ENCODE data around the gene ATR. TPM values are rescaled to one million over a fixed set of nuclear protein-coding genes. Genes with fewer than 3 reads are reported as not detected.

The ATR gene
- total RNA-seq, 1 donor from 2014 or later = 36.6 TPM

GRCh38 chr3:142534543-142534942, 44.0 kb downstream of the ATR start:
- intact Hi-C loops (cut with micrococcal nuclease) = no loop called here

- intact Hi-C loops (cut with micrococcal nuclease) = no loop called here
Observed at GRCh38 chr3:142530296-142530695, 48.2 kb downstream of the ATR start.

- intact Hi-C loops (cut with micrococcal nuclease) = no loop called here
Observed at GRCh38 chr3:142523921-142524566, 54.5 kb downstream of the ATR start.

- intact Hi-C loops (cut with micrococcal nuclease) = loop anchor here (2.0 to 10.0 kb wide), 5 partner anchors 216 to 770 kb away; partner anchors contain the start of genes RNF7, TFDP2, TRPC1 and U2SURP
Observed at GRCh38 chr3:142509079-142509478, 69.5 kb downstream of the ATR start.

- intact Hi-C loops (cut with micrococcal nuclease) = loop anchor here (10.0 kb wide), 1 partner anchor 482 kb away; no protein-coding TSS in a partner anchor
Observed at GRCh38 chr3:142507241-142507640, 71.3 kb downstream of the ATR start.

GRCh38 chr3:142502187-142502985, 76.1 kb downstream of the ATR start:
- intact Hi-C loops (cut with micrococcal nuclease) = loop anchor here (10.0 kb wide), 1 partner anchor 478 kb away; no protein-coding TSS in a partner anchor

GRCh38 chr3:142501004-142501926, 77.3 kb downstream of the ATR start:
- intact Hi-C loops (cut with micrococcal nuclease) = loop anchor here (10.0 kb wide), 1 partner anchor 476 kb away; no protein-coding TSS in a partner anchor

- intact Hi-C loops (cut with micrococcal nuclease) = loop anchor here (10.0 kb wide), 1 partner anchor 475 kb away; no protein-coding TSS in a partner anchor
Observed at GRCh38 chr3:142500211-142500610, 78.3 kb downstream of the ATR start.

- intact Hi-C loops (cut with micrococcal nuclease) = no loop called here
Observed at GRCh38 chr3:142498397-142499180, 79.9 kb downstream of the ATR start.

GRCh38 chr3:142497729-142498128, 80.8 kb downstream of the ATR start:
- intact Hi-C loops (cut with micrococcal nuclease) = no loop called here

- intact Hi-C loops (cut with micrococcal nuclease) = no loop called here
Observed at GRCh38 chr3:142495103-142495502, 83.4 kb downstream of the ATR start.

- intact Hi-C loops (cut with micrococcal nuclease) = no loop called here
Observed at GRCh38 chr3:142492184-142492583, 86.3 kb downstream of the ATR start.

GRCh38 chr3:142489572-142490323, 88.8 kb downstream of the ATR start:
- intact Hi-C loops (cut with micrococcal nuclease) = no loop called here

GRCh38 chr3:142484912-142485435, 93.6 kb downstream of the ATR start:
- intact Hi-C loops (cut with micrococcal nuclease) = no loop called here

GRCh38 chr3:142481196-142481595, 97.3 kb downstream of the ATR start:
- intact Hi-C loops (cut with micrococcal nuclease) = no loop called here

- intact Hi-C loops (cut with micrococcal nuclease) = no loop called here
Observed at GRCh38 chr3:142470826-142471225, 107.7 kb downstream of the ATR start.

- intact Hi-C loops (cut with micrococcal nuclease) = no loop called here
Observed at GRCh38 chr3:142468456-142468855, 110.1 kb downstream of the ATR start.

GRCh38 chr3:142467768-142468167, 110.8 kb downstream of the ATR start:
- intact Hi-C loops (cut with micrococcal nuclease) = no loop called here

- intact Hi-C loops (cut with micrococcal nuclease) = no loop called here
Observed at GRCh38 chr3:142460689-142461088, 117.8 kb downstream of the ATR start.

- intact Hi-C loops (cut with micrococcal nuclease) = no loop called here
Observed at GRCh38 chr3:142459929-142460328, 118.6 kb downstream of the ATR start.
